Colon (tissue), 2 donors: ENCODE results near the gene GART.

Experiments used
- FAIRE-seq: peaks from 2 replicates; lab custom pipeline; 2012; peaks lifted over from hg19 to GRCh38; lab: Jason Lieb, UNC
- donor health status: control.
- donor health status: control.

Gene GART

GRCh38 chr21:33461538-33462250, 80.2 kb downstream of the GART start:
- peak; percentile 36 for FAIRE-seq

GRCh38 chr21:33458861-33459260, 83.1 kb downstream of the GART start:
- FAIRE-seq = no peak

- FAIRE-seq = no peak
These were observed 86.1 kb downstream of the GART start for GRCh38 chr21:33455686-33456446.
